ENCODE results near the gene ARHGAP24.

Gene ARHGAP24

GRCh38 chr4:85580489-85580888, 105.5 kb downstream of the ARHGAP24 start:
- TF ChIP-seq CTCF (IDR thresholded peaks at IDR 0.05; ENCODE audit: borderline replicate concordance, insufficient read depth, low read depth, low read length), result no peak

GRCh38 chr4:85587952-85588351, 113.0 kb downstream of the ARHGAP24 start:
- TF ChIP-seq CTCF (IDR thresholded peaks at IDR 0.05; ENCODE audit: borderline replicate concordance, insufficient read depth, low read depth, low read length), result no peak
- no peak overlapping the region for H3K4me3 ChIP-seq (ENCODE audit: low read depth, low read length)

More at GRCh38 chr4:85580489-85580888, 105.5 kb downstream of the ARHGAP24 start:
- H3K4me3 ChIP-seq (ENCODE audit: low read depth, low read length), result no peak overlapping the region

- TF ChIP-seq CTCF (IDR thresholded peaks at IDR 0.05; ENCODE audit: borderline replicate concordance, insufficient read depth, low read depth, low read length), result no peak
- no peak overlapping the region for H3K4me3 ChIP-seq (ENCODE audit: low read depth, low read length)
Measured at GRCh38 chr4:85591406-85592098, 116.6 kb downstream of the ARHGAP24 start.

GRCh38 chr4:85595098-85595775, 120.3 kb downstream of the ARHGAP24 start:
- H3K4me3 ChIP-seq (ENCODE audit: low read depth, low read length), result no peak overlapping the region
- TF ChIP-seq CTCF (IDR thresholded peaks at IDR 0.05; ENCODE audit: borderline replicate concordance, insufficient read depth, low read depth, low read length), result no peak

DNA sequence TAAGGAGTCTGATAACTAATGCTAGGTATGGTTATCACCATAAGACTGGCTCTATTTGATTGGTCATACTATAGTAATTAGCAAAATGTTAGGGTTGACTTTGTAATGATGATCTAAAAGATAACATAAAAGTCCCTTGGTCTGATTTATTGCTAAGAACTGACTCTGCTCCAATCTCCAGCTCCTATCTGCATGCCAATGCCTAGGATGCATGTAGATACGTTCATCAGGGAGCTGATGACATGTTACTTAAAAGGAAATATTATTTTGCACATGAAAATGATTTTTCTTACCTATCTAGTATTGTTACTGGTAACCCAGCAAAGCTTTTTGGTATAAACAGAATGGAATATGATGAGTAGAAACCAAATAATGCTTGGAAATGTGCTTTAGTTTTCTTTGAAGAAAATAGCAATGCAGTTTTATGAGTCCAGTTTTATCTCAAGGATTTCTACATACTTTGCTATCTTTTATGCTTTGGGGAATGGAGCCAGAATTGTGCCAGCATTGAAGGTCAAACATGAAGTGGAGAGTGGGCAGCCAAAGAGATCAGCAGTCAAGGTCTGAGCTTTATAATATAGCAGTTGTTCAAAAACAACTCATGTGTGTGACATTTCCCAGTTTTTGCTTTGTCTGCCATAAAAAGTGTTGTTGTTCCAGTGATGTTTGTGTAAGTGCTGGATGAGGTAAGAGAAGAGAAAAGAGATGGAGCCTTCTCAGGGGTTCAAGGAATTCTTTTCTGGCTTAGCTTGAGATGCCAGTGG, 121.0 kb downstream of the ARHGAP24 start:
- no peak for TF ChIP-seq CTCF (IDR thresholded peaks at IDR 0.05; ENCODE audit: borderline replicate concordance, insufficient read depth, low read depth, low read length)
- H3K4me3 ChIP-seq (ENCODE audit: low read depth, low read length), result no peak overlapping the region

- TF ChIP-seq CTCF (IDR thresholded peaks at IDR 0.05; ENCODE audit: borderline replicate concordance, insufficient read depth, low read depth, low read length), result no peak
- H3K4me3 ChIP-seq (ENCODE audit: low read depth, low read length), result no peak overlapping the region
Measured at GRCh38 chr4:85598936-85599335, 124.0 kb downstream of the ARHGAP24 start.
